ENCODE measurements around the gene MINDY4B. TPM values are rescaled to one million over a fixed set of nuclear protein-coding genes. Genes with fewer than 3 reads are reported as not detected.

Gene MINDY4B
- total RNA-seq, 1 experiment from 2014 or later, result not detected

DNA sequence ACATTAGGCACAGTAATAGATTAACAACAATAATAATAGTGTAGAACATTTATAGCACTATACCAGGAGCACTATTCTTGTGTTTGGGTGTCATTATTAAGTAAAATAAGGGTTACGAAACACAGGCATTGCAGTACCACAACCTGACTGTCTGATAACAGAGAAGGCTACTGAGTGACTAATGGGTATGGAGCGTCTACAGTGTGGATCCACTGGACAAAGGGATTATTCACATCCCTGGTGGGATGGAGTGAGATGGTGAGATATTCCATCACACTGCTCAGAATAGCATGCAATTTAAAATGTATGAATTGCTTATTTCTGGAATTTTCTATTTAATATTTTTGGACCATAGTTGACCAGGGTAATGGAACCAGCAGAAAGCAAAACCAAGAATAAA lies 18.2 kb downstream of the MINDY4B start:
- CTCF ChIA-PET, result interaction anchor here (1.4 kb wide), 1 partner anchor 259 kb away, joined by 3 read pairs; no protein-coding TSS in a partner anchor
- peaks cover 6% of the 10 kb centered on the region for H3K4me1 Mint-ChIP-seq (ENCODE audit: insufficient read depth, unreplicated experiment)
- peaks cover 37% of the 10 kb centered on the region for H3K27me3 Mint-ChIP-seq (ENCODE audit: insufficient read depth, unreplicated experiment)
- intact Hi-C loops (cut with micrococcal nuclease), result no loop called here
- peak; percentile 24 for DNase-seq (ENCODE audit: unreplicated experiment)
- H3K4me3 Mint-ChIP-seq (ENCODE audit: unreplicated experiment), result no peak overlapping the region
- H3K9me3 Mint-ChIP-seq (ENCODE audit: unreplicated experiment), result peaks cover 8% of the 10 kb centered on the region
- POLR2A ChIA-PET, result no interaction called here
- no peak for TF ChIP-seq CTCF (IDR thresholded peaks at IDR 0.05; ENCODE audit: unreplicated experiment)
- H3K36me3 Mint-ChIP-seq (ENCODE audit: insufficient read depth, unreplicated experiment), result no peaks in the 10 kb centered on the region
- BruUV-seq (replicated peaks), result no TSS peak
- H3K27ac Mint-ChIP-seq (ENCODE audit: low read depth, unreplicated experiment), result no peak overlapping the region

- no peaks in the 10 kb centered on the region for H3K36me3 Mint-ChIP-seq (ENCODE audit: insufficient read depth, unreplicated experiment)
- H3K9me3 Mint-ChIP-seq (ENCODE audit: unreplicated experiment), result peaks cover 8% of the 10 kb centered on the region
- peaks cover 6% of the 10 kb centered on the region for H3K4me1 Mint-ChIP-seq (ENCODE audit: insufficient read depth, unreplicated experiment)
- BruUV-seq (replicated peaks), result no TSS peak
- POLR2A ChIA-PET, result no interaction called here
- peaks cover 37% of the 10 kb centered on the region for H3K27me3 Mint-ChIP-seq (ENCODE audit: insufficient read depth, unreplicated experiment)
- no peak for TF ChIP-seq CTCF (IDR thresholded peaks at IDR 0.05; ENCODE audit: unreplicated experiment)
- CTCF ChIA-PET, result interaction anchor here (1.4 kb wide), 1 partner anchor 260 kb away, joined by 3 read pairs; no protein-coding TSS in a partner anchor
- no peak for DNase-seq (ENCODE audit: unreplicated experiment)
- intact Hi-C loops (cut with micrococcal nuclease), result no loop called here
- H3K4me3 Mint-ChIP-seq (ENCODE audit: unreplicated experiment), result no peak overlapping the region
- no peak overlapping the region for H3K27ac Mint-ChIP-seq (ENCODE audit: low read depth, unreplicated experiment)
Measured at GRCh38 chr3:150885535-150885934, 19.7 kb downstream of the MINDY4B start.

- Mint-ChIP-seq H3K36me3 (ENCODE audit: insufficient read depth, unreplicated experiment) (no peaks in the 10 kb centered on the region), H3K27ac (ENCODE audit: low read depth, unreplicated experiment) (no peak overlapping the region), H3K27me3 (ENCODE audit: insufficient read depth, unreplicated experiment) (peaks cover 15% of the 10 kb centered on the region), H3K4me1 (ENCODE audit: insufficient read depth, unreplicated experiment) (no peaks in the 10 kb centered on the region), H3K9me3 (ENCODE audit: unreplicated experiment) (no peaks in the 10 kb centered on the region), H3K4me3 (ENCODE audit: unreplicated experiment) (no peak overlapping the region)
- intact Hi-C loops (cut with micrococcal nuclease), result no loop called here
- POLR2A ChIA-PET, result interaction anchor here (0.9 kb wide), 1 partner anchor 10 kb away, joined by 3 read pairs; no protein-coding TSS in a partner anchor
- DNase-seq (ENCODE audit: unreplicated experiment), result no peak
- CTCF ChIA-PET, result interaction anchor here (1.1 to 1.5 kb wide), 2 partner anchors 91 to 267 kb away, joined by 4 read pairs; no protein-coding TSS in a partner anchor
- BruUV-seq (replicated peaks), result no TSS peak
- no peak for TF ChIP-seq CTCF (IDR thresholded peaks at IDR 0.05; ENCODE audit: unreplicated experiment)
Measured at GRCh38 chr3:150878996-150879575, 26.2 kb downstream of the MINDY4B start.

GRCh38 chr3:150878290-150878689 lies 26.9 kb downstream of the MINDY4B start:
- TF ChIP-seq CTCF (IDR thresholded peaks at IDR 0.05; ENCODE audit: unreplicated experiment), result no peak
- H3K4me3 Mint-ChIP-seq (ENCODE audit: unreplicated experiment), result no peak overlapping the region
- no peak overlapping the region for H3K27ac Mint-ChIP-seq (ENCODE audit: low read depth, unreplicated experiment)
- H3K27me3 Mint-ChIP-seq (ENCODE audit: insufficient read depth, unreplicated experiment), result peaks cover 7% of the 10 kb centered on the region
- intact Hi-C loops (cut with micrococcal nuclease), result no loop called here
- H3K4me1 Mint-ChIP-seq (ENCODE audit: insufficient read depth, unreplicated experiment), result no peaks in the 10 kb centered on the region
- ChIA-PET POLR2A (interaction anchor here (0.9 kb wide), 1 partner anchor 11 kb away, joined by 3 read pairs; no protein-coding TSS in a partner anchor), CTCF (interaction anchor here (0.5 to 1.5 kb wide), 3 partner anchors 90 to 1309 kb away, joined by 3 to 5 read pairs (median 4); no protein-coding TSS in a partner anchor)
- H3K36me3 Mint-ChIP-seq (ENCODE audit: insufficient read depth, unreplicated experiment), result no peaks in the 10 kb centered on the region
- no TSS peak for BruUV-seq (replicated peaks)
- H3K9me3 Mint-ChIP-seq (ENCODE audit: unreplicated experiment), result no peaks in the 10 kb centered on the region
- DNase-seq (ENCODE audit: unreplicated experiment), result no peak
